NCI-H1694 treated with DMSO at 0.1 percent for 48 hours (cell line): ENCODE data around the gene ITGA6.

Experiments
- DNase-seq: peaks from one replicate; lab custom pipeline; 2025; lab: John Stamatoyannopoulos, UW

Gene ITGA6

DNA sequence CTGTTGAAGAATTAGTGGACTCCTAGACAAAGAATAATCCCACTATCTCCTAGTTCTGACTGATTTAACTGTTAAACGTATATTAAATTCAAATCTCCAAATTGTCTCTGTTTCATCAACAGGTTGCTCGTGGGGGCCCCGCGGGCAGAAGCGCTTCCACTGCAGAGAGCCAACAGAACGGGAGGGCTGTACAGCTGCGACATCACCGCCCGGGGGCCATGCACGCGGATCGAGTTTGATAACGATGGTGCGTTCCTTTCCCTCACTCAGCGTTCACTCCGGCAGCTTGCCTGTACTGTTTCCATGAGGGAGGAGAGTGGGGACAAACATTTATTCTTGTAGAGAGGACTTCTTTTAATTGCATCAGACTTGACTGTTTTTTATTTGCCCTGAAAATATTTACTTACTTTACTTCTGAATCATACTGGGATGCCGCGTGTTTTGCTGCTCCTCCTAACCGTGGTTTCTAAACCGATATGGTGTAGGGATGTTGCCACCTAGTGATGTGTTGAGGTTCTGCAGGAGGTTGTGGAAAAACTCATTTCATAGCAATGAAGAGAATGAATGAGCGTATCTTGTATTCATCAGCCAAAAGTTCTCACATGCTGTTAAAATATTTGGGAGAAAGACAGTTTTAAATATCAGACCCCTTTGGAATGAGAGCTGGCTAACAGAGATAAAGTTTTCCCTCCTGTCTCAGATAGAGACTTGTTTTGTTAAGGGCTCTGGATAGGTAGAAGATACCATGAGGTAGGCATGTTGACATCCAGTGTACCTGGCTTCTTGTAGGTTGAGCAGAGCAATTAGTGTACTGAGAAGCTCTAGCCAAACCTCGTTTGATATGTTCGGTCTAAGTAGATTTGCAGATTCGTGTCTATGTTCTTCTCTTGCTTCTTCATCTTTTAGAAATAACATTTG lies 38.3 kb downstream of the ITGA6 start:
- peak; percentile 83 for DNase-seq

DNA sequence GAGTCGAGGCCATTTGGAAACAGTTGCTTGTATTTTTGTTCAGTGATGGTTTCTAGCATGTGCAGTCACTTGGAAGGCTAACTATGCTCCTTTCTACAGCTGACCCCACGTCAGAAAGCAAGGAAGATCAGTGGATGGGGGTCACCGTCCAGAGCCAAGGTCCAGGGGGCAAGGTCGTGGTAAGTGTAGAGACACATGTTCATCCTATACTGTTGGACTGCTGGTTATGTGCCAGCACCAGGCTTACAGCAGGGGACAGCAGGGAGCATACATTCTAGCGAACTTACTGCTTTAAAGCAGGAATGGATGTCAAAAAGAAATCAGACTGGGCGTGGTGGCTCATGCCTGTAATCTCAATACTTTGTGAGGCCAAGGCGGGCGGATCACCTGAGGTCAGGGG lies 40.0 kb downstream of the ITGA6 start:
- DNase-seq: no peak

DNA sequence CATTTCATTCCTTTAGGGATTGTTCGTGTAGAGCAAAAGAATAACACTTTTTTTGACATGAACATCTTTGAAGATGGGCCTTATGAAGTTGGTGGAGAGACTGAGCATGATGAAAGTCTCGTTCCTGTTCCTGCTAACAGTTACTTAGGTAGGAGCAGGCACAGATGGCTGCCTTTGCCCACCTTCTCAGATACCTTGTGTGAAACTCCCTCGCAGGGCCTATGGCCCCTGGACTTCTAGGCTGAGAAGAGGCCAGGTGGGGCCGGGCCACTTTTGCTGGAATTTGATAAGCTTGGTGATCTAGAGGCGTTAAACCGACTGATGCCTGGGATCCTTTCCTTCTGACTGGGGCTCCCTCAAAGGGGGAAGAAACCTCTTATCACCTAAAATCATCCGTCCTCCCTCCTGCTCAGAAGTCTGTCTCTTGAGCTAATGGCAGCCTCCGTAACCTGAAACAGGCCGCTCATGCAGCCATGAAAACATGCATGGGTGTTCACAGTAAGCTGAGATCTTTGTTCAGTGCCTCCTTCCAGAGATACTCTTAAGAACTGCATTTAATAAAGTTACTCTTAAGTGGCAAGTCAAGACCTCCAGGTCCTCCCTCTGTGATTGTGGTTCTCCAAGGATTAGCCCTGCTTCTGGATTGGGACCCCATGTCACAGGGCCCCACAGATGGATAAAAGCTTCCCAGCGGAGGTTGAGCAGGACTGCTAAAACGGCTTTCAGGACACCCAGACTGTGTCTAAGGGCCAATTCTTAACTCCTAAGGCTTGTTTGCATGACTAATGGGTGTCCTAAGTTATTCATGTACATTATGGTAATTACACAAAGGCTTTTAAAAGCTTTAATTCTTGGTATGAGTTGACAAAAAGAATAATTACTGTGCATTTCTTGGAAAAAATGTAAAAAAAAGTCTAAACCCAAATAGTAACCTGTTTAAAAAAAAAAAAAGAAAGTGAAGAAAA lies 43.9 kb downstream of the ITGA6 start:
- no peak for DNase-seq

DNA sequence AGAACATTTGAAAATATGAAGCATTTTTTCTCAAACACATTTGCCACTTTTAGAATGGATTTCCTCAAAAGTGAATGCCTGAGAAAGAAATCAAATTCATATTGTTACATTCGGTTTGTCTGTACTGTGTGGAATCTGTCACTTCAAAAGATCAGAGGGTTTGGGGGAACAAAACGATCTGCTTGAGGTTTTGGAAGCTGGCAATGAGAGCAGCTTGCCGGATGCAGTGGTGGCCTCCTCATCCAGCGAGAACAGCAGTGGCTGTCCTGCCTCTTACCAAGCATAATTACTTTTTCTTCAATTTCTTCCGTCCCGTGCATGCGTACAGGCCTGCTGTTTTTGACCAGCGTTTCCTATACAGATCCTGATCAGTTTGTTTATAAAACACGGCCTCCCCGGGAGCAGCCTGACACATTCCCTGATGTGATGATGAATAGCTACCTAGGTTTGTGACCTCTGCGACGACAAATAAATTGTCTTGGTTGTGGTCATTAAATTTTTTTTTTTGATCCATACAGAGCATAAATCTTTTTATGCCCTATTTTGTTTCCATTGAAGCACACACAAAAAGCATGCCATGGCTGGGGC lies 45.2 kb downstream of the ITGA6 start:
- DNase-seq: no peak

DNA sequence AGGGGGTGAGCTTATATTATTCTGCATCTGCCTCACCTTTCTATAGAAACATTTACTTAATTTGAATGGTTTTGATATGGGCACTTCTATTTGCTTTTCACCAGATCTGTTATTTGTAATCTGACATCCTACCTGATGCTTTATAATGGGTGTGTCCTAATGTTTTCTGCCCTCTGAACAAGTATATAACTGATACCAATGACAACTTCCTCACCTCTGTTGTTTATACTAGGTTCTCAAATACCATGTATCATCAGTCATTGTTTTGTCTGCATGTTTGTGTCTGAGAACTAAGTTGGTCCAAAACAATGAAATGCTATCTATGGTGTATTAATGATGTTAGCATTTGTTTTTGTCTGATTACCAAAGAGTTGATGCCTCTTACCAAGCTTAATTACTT lies 45.8 kb downstream of the ITGA6 start:
- no peak for DNase-seq

DNA sequence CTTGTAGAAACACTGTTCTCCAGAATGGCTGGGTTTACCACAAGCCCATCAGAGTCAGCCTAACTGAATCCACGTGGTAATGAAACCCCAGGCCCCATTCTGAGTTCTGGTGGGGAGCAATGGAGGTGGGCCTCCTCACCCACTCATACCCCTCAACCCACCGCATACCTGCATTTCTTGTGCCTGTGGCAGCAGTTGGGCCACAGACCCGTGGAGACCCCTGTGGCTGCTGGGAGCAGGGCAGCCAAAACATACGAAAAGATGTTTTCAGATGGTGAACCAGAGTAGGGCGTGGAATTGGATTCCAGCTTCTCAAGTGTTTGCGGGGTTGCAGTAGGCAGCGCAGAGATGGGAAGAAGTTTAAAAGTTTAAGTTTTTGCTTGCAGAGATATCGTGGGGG lies 51.0 kb downstream of the ITGA6 start:
- no peak for DNase-seq

DNA sequence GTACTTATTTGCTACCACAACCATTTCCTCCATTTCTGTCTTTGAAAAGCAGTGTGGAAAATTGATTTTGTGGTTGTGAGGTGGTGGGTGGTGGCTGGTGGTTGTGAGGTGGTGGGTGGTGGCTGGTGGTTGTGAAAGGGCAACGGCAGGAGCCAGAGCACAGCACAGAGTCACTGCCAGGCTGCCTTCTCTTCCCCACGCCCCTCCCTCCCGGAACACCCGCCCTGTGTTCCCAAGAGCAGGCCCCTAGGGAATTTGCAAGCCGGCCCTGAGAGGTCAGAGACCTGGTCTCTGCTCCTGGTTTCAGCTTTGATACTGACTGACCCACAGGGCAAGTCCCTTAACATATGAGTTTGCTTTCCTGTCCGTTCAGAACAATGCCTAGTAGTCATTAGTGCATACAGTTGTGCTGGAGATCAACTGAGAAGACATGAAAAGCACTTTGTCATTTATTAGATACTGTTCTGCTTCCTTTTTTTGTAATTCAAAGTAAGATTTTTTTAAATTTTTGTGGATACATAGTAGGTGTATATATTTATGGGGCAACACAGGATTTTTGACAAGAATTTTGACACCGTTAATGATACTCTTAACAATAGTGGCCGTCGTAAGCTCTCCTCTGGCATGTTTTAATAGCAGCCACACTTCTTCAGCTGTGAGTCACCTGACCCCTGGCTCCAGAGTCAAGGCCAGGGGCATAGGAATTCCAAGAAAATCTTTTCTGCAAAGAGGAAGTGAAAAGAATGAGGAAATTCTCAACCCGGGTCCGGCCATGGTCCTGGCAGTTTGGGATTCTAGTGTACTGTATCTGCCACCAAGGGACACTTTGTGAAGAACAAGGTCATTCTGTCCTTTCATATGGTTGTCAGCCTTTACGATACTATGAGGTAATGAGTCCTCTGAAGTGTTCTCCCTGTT lies 53.2 kb downstream of the ITGA6 start:
- DNase-seq: no peak

DNA sequence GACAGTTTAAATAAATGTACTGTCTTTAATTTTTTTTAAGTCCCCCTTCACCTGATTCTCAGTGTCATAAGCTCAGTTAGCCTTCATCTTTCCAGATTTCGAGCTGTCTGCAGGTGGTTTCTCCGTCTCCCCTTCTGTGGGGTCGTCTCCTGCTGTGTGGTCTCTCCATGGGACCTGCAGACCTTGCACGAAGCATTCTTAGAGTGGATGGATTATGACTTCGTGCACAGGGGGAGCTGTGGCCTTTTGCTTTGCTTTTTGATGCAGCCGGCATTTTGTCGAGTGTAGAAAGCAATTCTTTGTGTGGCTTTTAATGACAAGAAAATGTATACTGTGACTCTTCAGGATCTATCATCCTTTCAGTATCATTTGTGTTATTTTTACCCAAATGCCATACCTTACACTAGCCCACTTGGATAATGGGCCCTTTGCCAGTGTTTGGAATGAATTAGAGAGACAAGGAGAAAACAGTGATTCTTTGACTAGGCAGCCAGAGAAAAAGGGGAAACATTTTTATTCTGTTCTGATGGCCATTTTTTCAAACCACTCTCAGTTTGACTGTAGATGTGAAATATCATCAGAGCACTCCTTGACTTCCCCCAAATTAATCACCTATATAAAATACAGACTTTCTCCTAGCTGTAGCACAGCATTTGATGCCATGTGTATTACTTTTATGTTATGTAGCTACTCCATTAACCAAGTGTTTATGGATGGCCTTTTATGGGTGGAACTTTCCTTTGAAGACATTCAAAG lies 54.3 kb downstream of the ITGA6 start:
- no peak for DNase-seq

DNA sequence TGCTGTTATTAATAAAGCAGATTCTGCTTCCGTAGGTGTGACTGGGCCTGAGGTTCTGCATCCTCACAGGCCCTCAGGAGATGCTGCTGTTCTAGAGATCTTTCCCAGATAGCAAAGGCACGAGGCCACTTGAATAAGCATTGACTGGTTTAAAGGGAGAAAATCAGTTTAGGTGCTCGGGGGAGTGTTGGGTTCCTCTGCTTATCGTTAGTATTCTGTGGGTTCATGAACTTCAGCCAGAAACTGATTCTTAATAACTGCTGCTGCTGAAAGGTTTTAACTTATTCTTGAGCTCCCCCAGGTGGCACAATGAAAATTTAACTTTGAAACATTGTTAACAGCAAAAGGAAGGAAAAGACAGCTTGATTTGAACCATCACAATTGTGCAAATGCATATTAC lies 56.9 kb downstream of the ITGA6 start:
- DNase-seq: no peak

DNA sequence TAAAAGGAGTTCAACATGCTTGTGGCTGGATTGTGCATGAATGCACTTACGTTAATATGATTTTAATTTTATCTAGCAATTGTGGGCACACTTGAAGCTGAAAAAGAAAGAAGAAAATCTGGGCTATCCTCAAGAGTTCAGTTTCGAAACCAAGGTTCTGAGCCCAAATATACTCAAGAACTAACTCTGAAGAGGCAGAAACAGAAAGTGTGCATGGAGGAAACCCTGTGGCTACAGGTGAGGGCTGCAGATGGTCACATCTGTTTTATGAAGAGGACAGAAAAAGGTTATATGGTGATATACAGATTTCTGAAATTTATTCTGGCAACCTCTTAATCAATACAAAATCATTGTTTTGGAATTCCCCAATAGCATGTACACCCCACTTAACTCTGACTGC lies 57.3 kb downstream of the ITGA6 start:
- no peak for DNase-seq

DNA sequence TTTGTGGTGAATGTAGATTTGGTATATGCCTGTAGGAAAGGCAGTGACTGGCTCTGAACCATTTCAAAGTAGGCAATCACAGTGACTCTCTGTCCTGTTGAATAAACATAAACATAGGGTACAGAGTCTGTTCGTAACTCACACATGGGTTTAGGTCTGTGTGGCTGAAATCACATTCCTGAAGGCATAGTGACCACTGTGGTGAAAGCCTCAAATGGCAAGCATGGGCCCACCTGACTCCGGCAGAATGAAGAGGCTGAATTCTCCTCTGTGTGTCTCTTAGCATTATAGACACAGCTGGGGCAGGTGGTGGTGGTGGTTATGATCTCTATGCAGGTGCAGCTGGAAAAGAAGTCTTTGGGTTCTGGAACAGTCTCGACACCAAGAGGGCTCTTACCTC lies 61.2 kb downstream of the ITGA6 start:
- DNase-seq: no peak

DNA sequence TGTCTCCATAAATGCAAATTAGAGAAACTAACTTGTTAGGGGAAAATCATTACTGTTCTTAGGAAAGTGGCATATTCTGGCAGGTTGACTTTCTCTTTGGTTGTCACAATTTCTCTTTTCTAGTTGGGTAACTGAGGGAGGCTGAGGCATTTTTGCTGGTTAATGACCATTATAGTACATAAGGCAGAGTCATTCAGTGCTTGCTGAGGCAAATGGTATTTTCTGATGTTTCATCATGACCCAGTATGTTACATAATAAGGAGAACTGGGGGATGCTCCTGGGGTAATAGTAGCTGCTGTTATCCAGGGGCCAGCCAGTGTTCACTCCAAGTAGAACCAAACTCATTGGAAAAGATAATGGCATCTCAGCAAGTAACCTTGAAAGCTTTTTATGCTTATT lies 62.3 kb downstream of the ITGA6 start:
- DNase-seq: no peak

DNA sequence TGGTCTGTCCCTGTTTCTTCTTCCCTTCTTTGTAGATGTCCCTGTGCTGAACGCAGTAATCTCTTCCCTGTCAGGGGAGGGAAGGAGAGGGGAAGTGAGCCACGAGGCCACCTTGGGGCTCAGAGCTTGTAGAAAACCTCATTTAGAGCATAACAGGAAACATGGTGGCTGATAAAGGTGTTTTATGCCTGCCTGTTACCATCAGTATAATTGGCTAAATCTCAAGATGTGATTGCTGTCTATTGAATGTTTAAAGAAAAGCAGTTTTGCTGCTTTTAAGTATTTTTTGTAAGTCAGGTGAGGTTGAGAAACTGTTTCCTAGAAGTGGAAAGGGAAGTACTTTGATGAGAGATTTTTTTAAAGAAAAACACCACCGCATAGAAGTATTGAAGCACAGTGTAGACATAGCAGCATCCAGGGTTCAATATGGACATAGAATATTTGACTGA lies 68.8 kb downstream of the ITGA6 start:
- no peak for DNase-seq

DNA sequence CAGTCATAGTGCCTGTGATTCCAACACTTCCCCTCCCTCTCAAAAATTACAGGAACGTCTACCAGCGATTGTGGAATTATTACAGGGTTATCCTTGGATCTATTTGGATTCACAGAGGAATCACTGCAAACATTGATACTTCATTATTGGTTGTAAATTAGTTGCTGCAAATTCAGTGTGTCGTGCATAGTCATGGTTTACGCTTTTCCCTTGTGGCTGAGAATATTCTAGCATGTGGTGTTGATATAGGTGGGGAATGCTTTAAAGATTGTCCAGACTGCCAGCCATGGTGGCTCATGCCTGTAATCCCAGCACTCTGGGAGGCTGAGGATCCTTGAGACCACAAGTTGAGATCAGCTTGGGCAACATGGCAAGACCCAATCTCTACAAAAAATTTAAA lies 79.8 kb downstream of the ITGA6 start:
- no peak for DNase-seq

DNA sequence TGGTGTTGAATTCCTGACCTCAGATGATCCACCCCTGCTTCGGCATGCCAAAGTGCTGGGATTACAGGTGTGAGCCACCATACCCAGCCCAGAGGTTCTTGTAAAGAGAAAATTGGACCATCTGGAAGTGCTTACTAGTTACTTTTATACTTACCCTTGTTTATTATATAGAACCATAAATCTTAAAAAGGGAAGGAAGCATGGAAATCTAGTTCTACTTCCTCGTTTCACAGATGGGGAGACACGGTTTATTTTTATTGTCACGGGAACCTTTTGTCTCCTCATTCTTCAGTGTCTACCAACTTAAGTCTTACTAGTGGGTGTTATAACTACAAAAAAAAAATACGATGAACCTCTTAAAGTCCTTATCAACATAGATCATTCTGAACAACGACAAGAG lies 82.7 kb downstream of the ITGA6 start:
- DNase-seq: no peak

DNA sequence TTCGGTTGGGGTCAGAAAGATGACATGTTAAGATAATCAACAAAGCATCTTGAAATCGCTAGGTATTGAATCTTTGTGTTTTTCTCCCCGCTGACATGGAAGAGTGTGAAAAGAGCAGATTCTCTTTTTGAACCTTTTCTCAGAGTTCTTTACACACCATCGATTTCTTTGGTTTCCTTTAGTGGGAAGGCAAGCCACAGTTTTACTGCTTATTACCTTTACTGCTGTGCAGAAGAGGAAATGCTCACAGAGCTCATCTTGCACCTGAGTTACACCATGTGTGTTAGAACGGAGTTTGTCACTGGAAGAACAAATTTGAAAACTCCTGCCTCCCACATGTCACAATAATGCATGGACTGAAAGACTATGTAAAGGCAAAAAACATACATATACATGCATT lies 83.2 kb downstream of the ITGA6 start:
- DNase-seq: no peak

DNA sequence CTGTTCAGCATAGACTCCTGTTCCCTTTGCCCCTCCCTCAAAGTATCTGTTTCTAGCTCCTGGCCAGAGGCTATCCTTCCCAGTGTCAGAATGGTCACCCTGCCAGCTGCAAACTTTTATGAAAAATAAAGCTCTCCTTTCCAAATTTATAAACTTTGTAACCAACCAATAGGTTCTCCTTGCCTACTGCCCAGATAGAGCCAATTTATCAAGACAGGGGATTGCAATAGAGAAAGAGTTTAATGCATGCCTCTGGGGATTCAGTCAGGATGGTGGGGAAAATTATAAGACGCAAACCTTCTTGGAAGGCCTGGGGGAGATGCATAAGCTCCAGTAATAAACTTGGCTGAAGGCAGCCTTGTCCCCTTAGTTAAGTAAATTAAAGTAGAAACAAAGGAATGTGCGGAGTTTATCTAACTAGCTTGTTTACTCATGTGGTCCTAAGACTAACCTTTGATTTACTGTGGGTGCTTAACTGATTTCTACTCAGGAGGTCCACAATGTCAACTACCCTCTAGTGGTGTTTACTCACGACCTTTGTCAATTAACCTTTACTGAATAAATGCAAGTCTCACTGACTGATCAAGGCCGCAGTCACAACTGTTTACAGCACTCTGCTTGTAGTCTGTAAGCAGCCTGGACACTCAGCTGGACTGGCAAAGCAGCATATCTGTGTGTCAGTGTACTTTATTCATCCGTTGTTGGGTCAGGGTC lies 85.6 kb downstream of the ITGA6 start:
- no peak for DNase-seq

DNA sequence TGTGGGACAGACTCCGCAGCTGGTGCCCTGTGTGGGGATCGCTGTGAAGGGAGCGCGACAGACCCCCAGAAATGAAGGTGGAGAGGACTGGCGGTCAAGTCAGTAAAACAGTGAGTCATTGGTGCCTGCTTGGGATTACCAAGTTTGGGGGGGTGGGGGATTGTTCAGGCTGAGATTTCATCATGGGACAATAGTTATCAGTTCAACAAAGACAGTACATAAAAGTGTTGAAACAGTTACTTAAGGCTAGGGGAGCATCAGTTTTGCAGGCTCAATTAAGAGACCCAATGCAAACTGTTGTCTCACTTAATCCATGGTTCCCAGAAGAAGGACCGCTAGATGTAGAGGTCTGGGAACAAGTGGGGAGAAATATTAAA lies 86.1 kb downstream of the ITGA6 start:
- DNase-seq: no peak

DNA sequence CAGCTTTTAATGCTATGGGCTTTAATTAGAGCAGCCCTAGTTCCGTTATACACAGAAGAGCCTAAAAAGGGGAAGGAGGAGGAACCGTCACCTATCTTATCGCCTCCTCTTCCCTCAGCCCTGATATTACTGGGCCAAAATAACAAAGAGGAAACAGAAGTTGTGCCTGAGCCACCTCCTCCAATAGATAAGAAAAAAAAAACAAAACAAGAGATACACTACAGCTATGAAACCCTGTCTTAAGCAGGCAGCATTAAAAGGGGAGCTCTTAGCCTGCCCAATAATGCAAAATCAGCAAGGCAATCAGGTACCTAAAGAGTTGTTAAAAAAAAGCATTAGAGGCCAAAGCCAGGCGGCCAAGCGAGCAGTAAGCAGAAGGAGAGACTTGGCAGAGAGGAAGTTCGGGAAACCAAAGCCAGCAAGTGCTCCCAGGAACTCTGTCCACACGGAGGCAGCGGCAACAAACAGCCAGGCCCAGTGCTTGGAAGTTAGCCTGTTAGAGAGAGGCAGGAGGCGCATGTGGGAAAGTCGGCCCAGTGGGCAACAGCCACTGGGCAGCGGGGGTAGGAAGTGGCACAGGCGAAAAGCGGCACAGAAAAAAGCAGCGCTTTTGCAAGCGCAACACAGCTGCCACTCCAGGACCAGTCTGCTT lies 86.7 kb downstream of the ITGA6 start:
- no peak for DNase-seq

DNA sequence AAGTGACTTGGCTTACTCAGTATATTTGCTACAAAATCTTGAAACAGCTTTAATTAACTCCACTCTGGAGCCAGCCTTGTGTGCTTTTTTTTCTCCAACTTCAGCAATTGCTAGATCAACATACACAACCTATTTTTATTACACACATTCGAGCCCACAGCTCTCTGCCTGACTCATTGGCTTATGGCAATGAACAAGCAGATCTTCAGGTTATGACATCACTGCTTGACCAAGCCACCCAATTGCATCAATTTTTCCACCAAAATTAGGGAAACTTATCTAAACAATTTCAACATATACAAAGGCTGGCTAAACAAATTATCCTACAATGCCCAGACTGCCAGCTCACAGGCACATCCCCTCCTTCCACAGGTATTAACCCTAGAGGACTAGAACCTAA lies 88.9 kb downstream of the ITGA6 start:
- DNase-seq: no peak
